HepG2 (cell line): Measurements from ENCODE around the gene NAV2. TPM values are rescaled to one million over a fixed set of nuclear protein-coding genes. Genes with fewer than 3 reads are reported as not detected.

Source experiments
- CBFB ChIP-seq: sonication (generic); formaldehyde crosslinking; IDR thresholded peaks from 2 replicates; pipeline ENCODE4 v1.4.0; 2020; ENCODE audit warnings: missing genetic modification reagents
- EHMT2 ChIP-seq: fragments of 200-600 bp; sonication (generic); IDR thresholded peaks from 2 replicates; pipeline ENCODE4 v1.7.0; 2017; ENCODE audit warnings: antibody characterized with exemption, low read depth, low read length, borderline replicate concordance
- ELF1 ChIP-seq: sonication (generic); formaldehyde crosslinking; IDR thresholded peaks from 2 replicates; pipeline ENCODE4 v1.4.0; 2020; ENCODE audit warnings: missing genetic modification reagents
- HBP1 ChIP-seq: IDR thresholded peaks from 2 replicates; pipeline ENCODE4 v1.6.1; 2016; ENCODE audit warnings: low read depth, control low read depth
- HNF4A ChIP-seq: sonication (generic); formaldehyde crosslinking; IDR thresholded peaks from 2 replicates; pipeline ENCODE4 v1.4.0; 2020; ENCODE audit warnings: missing genetic modification reagents
- RERE ChIP-seq: IDR thresholded peaks from 2 replicates; pipeline ENCODE4 v1.6.1; 2016; ENCODE audit warnings: low read depth, missing genetic modification reagents, missing compliant biosample characterization
- RFX5 ChIP-seq: IDR thresholded peaks from 2 replicates; pipeline ENCODE4 v1.6.1; 2011; ENCODE audit warnings: low read depth, low read length, improper control_type of control experiment
- SATB2 ChIP-seq: sonication (generic); formaldehyde crosslinking; IDR thresholded peaks from 2 replicates; pipeline ENCODE4 v1.5.0; 2020; ENCODE audit warnings: missing genetic modification reagents
- SIN3B ChIP-seq: fragments of 150-350 bp; IDR thresholded peaks from 2 replicates; pipeline ENCODE4 v1.6.1; 2014; ENCODE audit warnings: low read length
- SP2 ChIP-seq: sonication (generic); formaldehyde crosslinking; IDR thresholded peaks from 2 replicates; pipeline ENCODE4 v1.5.1; 2020; ENCODE audit warnings: mild to moderate bottlenecking, missing genetic modification reagents
- ZNF274 ChIP-seq: sonication (generic); formaldehyde crosslinking; IDR thresholded peaks from 2 replicates; pipeline ENCODE4 v1.5.1; 2020; ENCODE audit warnings: mild to moderate bottlenecking, missing genetic modification reagents
- ZNF333 ChIP-seq: sonication (generic); formaldehyde crosslinking; IDR thresholded peaks from 2 replicates; pipeline ENCODE4 v1.4.0; 2020; ENCODE audit warnings: mild to moderate bottlenecking, missing genetic modification reagents, borderline replicate concordance
- ZNF572 ChIP-seq: sonication (generic); formaldehyde crosslinking; IDR thresholded peaks from 2 replicates; pipeline ENCODE4 v1.5.1; 2020; ENCODE audit warnings: mild to moderate bottlenecking, missing genetic modification reagents
- ZNF609 ChIP-seq: sonication (generic); formaldehyde crosslinking; IDR thresholded peaks from 2 replicates; pipeline ENCODE4 v1.4.0; 2020; ENCODE audit warnings: mild to moderate bottlenecking, missing genetic modification reagents, borderline replicate concordance
- ZNF75D ChIP-seq: sonication (generic); formaldehyde crosslinking; IDR thresholded peaks from 2 replicates; pipeline ENCODE4 v1.8.1; 2023; ENCODE audit warnings: missing genetic modification reagents, mild to moderate bottlenecking, borderline replicate concordance
- ZNF781 ChIP-seq: sonication (generic); formaldehyde crosslinking; IDR thresholded peaks from 2 replicates; pipeline ENCODE4 v1.5.1; 2020; ENCODE audit warnings: borderline replicate concordance, mild to moderate bottlenecking, missing genetic modification reagents; ENCODE audit errors: not compliant biosample characterization
- polyA plus RNA-seq, 8 experiments: library from polyadenylated mRNA; depleted of rRNA in 3 of 8; stranded (reverse) in 7 of 8; unstranded in 1 of 8; fragments of >200 nt; fragmentation: Illumina TruSeq in 4 of 8; extraction: Trizol in 4 of 8; gene quantifications; 2 replicates each; pipeline versions ENCODE4 v1.2.1 to v1.2.3, GENCODE V29; 2011 to 2016; ENCODE audit warnings: low read depth in 4 of 8, missing spikeins in 1 of 8, mixed read lengths in 1 of 8; ENCODE audit not compliant: insufficient read depth in 1 of 8
- total RNA-seq, 5 experiments: library from RNA; depleted of rRNA; stranded (reverse); fragments of >200 nt; fragmentation: Illumina TruSeq; extraction: Trizol; gene quantifications; 2 replicates each; pipeline ENCODE4 v1.2.3, GENCODE V29; 2016; ENCODE audit warnings: low read depth in 1 of 5

Gene NAV2
- total and polyA plus RNA-seq, 2 of the 13 experiments (the other 11 are each of a cell fraction or from before 2014, with no cell fraction given) = 9.3 to 34.6 TPM

GRCh38 chr11:20084921-20085814, 372.5 kb downstream of the NAV2 start (continued):
- TF ChIP-seq ZNF609 (peak; percentile 32; the same call in 1 of the 2 replicates), ZNF274 (CRISPR knock-in tag) (no peak), ZNF333 (CRISPR knock-in tag) (no peak), SATB2 (no peak), HNF4A (CRISPR knock-in tag) (peak; percentile 62; the same call in 1 of the 2 replicates), RFX5 (no peak), RERE (no peak), ZNF75D (no peak), CBFB (CRISPR knock-in tag) (no peak), SIN3B (no peak), HBP1 (CRISPR knock-in tag) (no peak), EHMT2 (no peak), ELF1 (CRISPR knock-in tag) (no peak), ZNF572 (CRISPR knock-in tag) (no peak), ZNF781 (CRISPR knock-in tag) (no peak), SP2 (CRISPR knock-in tag) (no peak)
